Endothelial cell of umbilical vein (primary cell): ENCODE measurements around the gene CAPN15. TPM values are rescaled to one million over a fixed set of nuclear protein-coding genes. Genes with fewer than 3 reads are reported as not detected.

Experiments
- BruUV-seq: library from RNA; stranded (reverse); fragments of 400-500 nt; replicated peaks from 2 replicates; lab custom pipeline; 2021; lab: Mats Ljungman, UMichigan
- CTCF ChIA-PET: fragments of 300-600, 350-600 bp; sonication (Branson Sonifier 250); formaldehyde crosslinking; loops from one replicate; lab custom pipeline; 2021; ENCODE audit warnings: antibody characterized with exemption, inconsistent platforms; lab: Charles Lee
- POLR2A ChIA-PET: fragments of 300-600, 350-600 bp; sonication (Branson Sonifier 250); formaldehyde crosslinking; loops from one replicate; lab custom pipeline; 2021; ENCODE audit warnings: antibody characterized with exemption, inconsistent platforms; lab: Charles Lee
- DNase-seq: peaks from one replicate; pipeline ENCODE4 v3.0.0-alpha.2; 2011; ENCODE audit warnings: low read depth, low spot score
- FAIRE-seq: peaks from 2 replicates; lab custom pipeline; 2011; peaks lifted over from hg19 to GRCh38; lab: Jason Lieb, UNC
- H2AFZ ChIP-seq: 2 replicates; pipeline ENCODE4 v1.6.0; 2012; ENCODE audit warnings: low read depth, low read length, control low read depth, inconsistent platforms
- H3K27ac ChIP-seq: 2 replicates; pipeline ENCODE4 v1.5.1; 2011; ENCODE audit warnings: low read depth, mild to moderate bottlenecking, control low read depth, low read length, moderate library complexity; ENCODE audit not compliant: insufficient read depth
- H3K27me3 ChIP-seq, 2 experiments: 2 replicates each; pipeline versions ENCODE4 v1.6.0 to v1.6.1; 2011; ENCODE audit warnings: low read length in 2 of 2, mixed read lengths in 1 of 2; ENCODE audit not compliant: control insufficient read depth in 2 of 2, insufficient read depth in 2 of 2
- H3K36me3 ChIP-seq, 2 experiments: 2 replicates in 1 of 2; 3 replicates in 1 of 2; pipeline ENCODE4 v1.5.1; 2011; ENCODE audit warnings: low read length in 2 of 2, mild to moderate bottlenecking in 1 of 2, moderate library complexity in 1 of 2; ENCODE audit not compliant: control insufficient read depth in 2 of 2, insufficient read depth in 2 of 2; ENCODE audit errors: extremely low read depth in 1 of 2
- H3K4me1 ChIP-seq: 3 replicates; pipeline ENCODE4 v1.5.1; 2011; ENCODE audit warnings: mild to moderate bottlenecking, low read length; ENCODE audit not compliant: control insufficient read depth, insufficient read depth; ENCODE audit errors: extremely low read depth
- H3K4me2 ChIP-seq: 2 replicates; pipeline ENCODE4 v1.6.1; 2011; ENCODE audit warnings: low read length, control low read depth, mixed read lengths; ENCODE audit not compliant: insufficient read depth
- H3K4me3 ChIP-seq, 3 experiments: fragments of 200-600 bp in 1 of 3; sonication (generic), shearing (Covaris generic) in 1 of 3; replicated peaks in 1 of 3; 2 replicates each; pipeline ENCODE4 v1.5.1; 2011 to 2016; ENCODE audit warnings: control low read depth in 3 of 3, low read length in 3 of 3, mild to moderate bottlenecking in 2 of 3, inconsistent platforms in 1 of 3, low read depth in 1 of 3, moderate library complexity in 1 of 3; ENCODE audit not compliant: insufficient read depth in 1 of 3
- H3K79me2 ChIP-seq: 2 replicates; pipeline ENCODE4 v1.6.0; 2012; ENCODE audit warnings: low read length, inconsistent platforms; ENCODE audit not compliant: control insufficient read depth, insufficient read depth
- H3K9ac ChIP-seq: replicated peaks from 2 replicates; pipeline ENCODE3; 2011; ENCODE audit warnings: low read length, control low read depth; ENCODE audit not compliant: insufficient read depth; ENCODE audit errors: extremely low read depth
- H3K9me1 ChIP-seq: replicated peaks from 3 replicates; pipeline ENCODE4 v1.6.0; 2011; ENCODE audit warnings: mild to moderate bottlenecking, low read length; ENCODE audit not compliant: control insufficient read depth, insufficient read depth; ENCODE audit errors: extremely low read depth
- H3K9me3 ChIP-seq: replicated peaks from 2 replicates; pipeline ENCODE4 v1.5.1; 2012; ENCODE audit warnings: low read length, inconsistent platforms; ENCODE audit not compliant: control insufficient read depth, insufficient read depth
- H4K20me1 ChIP-seq: replicated peaks from 2 replicates; pipeline ENCODE3; 2011; ENCODE audit warnings: mild to moderate bottlenecking, low read length; ENCODE audit not compliant: control insufficient read depth, insufficient read depth; ENCODE audit errors: extremely low read depth
- EZH2 ChIP-seq: IDR thresholded peaks from 2 replicates; pipeline ENCODE4 v1.6.1; 2012; ENCODE audit warnings: borderline replicate concordance, low read depth, mild to moderate bottlenecking, moderate library complexity, low read length, inconsistent platforms; ENCODE audit not compliant: severe bottlenecking
- FOS ChIP-seq: IDR thresholded peaks from 2 replicates; pipeline ENCODE4 v1.6.1; 2011; ENCODE audit warnings: mild to moderate bottlenecking, low read length, moderate library complexity, borderline replicate concordance; ENCODE audit not compliant: insufficient read depth
- GATA2 ChIP-seq: IDR thresholded peaks from 2 replicates; pipeline ENCODE4 v1.7.0; 2011; ENCODE audit warnings: low read depth, mild to moderate bottlenecking, moderate library complexity, mixed read lengths, low read length; ENCODE audit not compliant: insufficient read length, insufficient read depth
- JUN ChIP-seq: IDR thresholded peaks from 2 replicates; pipeline ENCODE4 v1.6.1; 2011; ENCODE audit warnings: borderline replicate concordance, low read depth; ENCODE audit not compliant: insufficient read length, insufficient read depth
- MYC ChIP-seq: IDR thresholded peaks from one replicate; pipeline ENCODE4 v1.6.1; 2011; ENCODE audit warnings: mild to moderate bottlenecking, low read depth, low read length
- POLR2A ChIP-seq: IDR thresholded peaks from 2 replicates; pipeline ENCODE4 v1.6.1; 2012; ENCODE audit warnings: low read depth, mild to moderate bottlenecking, control low read depth, low read length
- POLR2AphosphoS5 ChIP-seq: IDR thresholded peaks from 2 replicates; pipeline ENCODE4 v1.6.1; 2012; ENCODE audit warnings: low read depth, mild to moderate bottlenecking, control low read depth, low read length, moderate library complexity; ENCODE audit not compliant: insufficient read depth
- dilution Hi-C: fragments of 300-500 bp; cut with MboI; formaldehyde crosslinking; loops from one replicate; pipeline ENCODE4 v1.15.0; 2019; ENCODE audit warnings: low sequenced_read_pairs; ENCODE audit not compliant: extremely low pct_ligation_motif_present
- intact Hi-C: fragments of 100-400 bp; cut with micrococcal nuclease; formaldehyde crosslinking; loops from one replicate; pipeline ENCODE4 v1.10.0; 2022
- polyA plus RNA-seq, 4 experiments: library from polyadenylated mRNA; depleted of rRNA in 3 of 4; stranded (reverse) in 3 of 4; unstranded in 1 of 4; fragments of >200 nt; gene quantifications; 2 replicates each; pipeline versions ENCODE4 v1.2.1 to v1.2.3, GENCODE V29; 2011 to 2012; ENCODE audit warnings: missing spikeins in 1 of 4
- total RNA-seq: library from RNA; stranded (reverse); gene quantifications from 2 replicates; pipeline ENCODE4 v1.2.3, GENCODE V29; 2021
- TF ChIP-seq, protein P1 (sequence below), 2 donors: IDR thresholded peaks; 1 replicate in 1 of 2; 2 replicates in 1 of 2; pipeline ENCODE4 v1.5.1; 2011; ENCODE audit warnings: low read length in 2 of 2, mild to moderate bottlenecking in 2 of 2, moderate library complexity in 2 of 2, control low read depth in 1 of 2, inconsistent platforms in 1 of 2, low read depth in 1 of 2; ENCODE audit not compliant: insufficient read depth in 1 of 2; ENCODE audit errors: extremely low read depth in 1 of 2
- TF ChIP-seq, protein P2 (sequence below): IDR thresholded peaks from 2 replicates; pipeline ENCODE4 v1.6.1; 2011; ENCODE audit not compliant: insufficient read depth, insufficient read length

Gene CAPN15
- total and polyA plus RNA-seq, 2 donors (not counting 3 experiments of a cell fraction or from before 2014, with no cell fraction given), result 33.9 to 65.0 TPM

DNA sequence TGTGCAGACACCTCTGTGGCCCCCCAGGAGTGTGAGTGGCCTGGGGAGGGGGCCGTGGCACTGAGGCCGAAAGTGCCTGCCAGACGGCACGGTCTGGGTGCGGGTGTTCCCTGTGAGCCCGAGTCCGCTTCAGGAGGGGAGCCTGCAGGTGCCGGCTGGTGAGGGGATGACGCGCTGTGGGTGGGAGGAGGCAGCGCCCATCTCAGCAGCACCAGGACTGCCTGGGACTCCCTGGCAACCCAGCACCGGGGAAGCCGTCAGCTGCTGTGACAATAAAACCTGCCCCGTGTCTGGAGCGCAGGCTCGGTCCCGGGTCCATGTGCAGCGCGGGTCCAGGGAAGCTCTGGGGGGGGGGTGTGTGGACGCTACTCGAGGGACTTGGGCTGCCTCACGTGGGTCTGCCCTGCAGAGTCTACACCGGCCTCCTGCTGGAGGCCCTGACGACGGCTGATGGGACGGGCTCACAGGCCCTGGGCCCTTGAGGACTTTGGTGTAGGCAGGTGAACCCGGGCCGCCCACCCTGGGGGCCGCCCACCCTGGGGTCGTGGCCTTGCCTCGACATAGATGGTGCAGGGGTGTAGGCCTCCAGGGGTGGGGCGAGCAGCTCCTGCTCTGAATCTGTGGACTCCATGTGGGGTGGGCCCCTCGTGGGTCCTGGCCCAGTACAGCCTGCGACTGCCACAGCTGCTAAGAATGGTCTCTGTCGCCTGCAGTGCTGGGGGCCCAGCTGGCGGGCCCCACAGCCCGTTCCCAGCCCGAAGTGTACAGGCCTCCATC is 56.5 kb downstream of the CAPN15 start:
- Histone ChIP-seq H3K27me3 (no peaks in the 10 kb centered on the region), H3K9ac (no peak overlapping the region), H3K79me2 (peaks cover 4% of the 10 kb centered on the region), H4K20me1 (no peaks in the 10 kb centered on the region), H3K4me3 (no peak overlapping the region), H2AFZ (no peak overlapping the region), H3K9me1 (no peaks in the 10 kb centered on the region), H3K4me1 (peaks cover 8% of the 10 kb centered on the region), H3K4me2 (no peak overlapping the region), H3K36me3 (no peaks in the 10 kb centered on the region), H3K27ac (no peak overlapping the region), H3K9me3 (no peaks in the 10 kb centered on the region)
- CTCF ChIA-PET, result no interaction called here
- POLR2A ChIA-PET, result no interaction called here
- dilution Hi-C loops (no loop called here), intact Hi-C loops (no loop called here)
- DNase-seq (no peak), FAIRE-seq (no peak)
- no TSS peak for BruUV-seq
- TF ChIP-seq POLR2A (no peak), POLR2AphosphoS5 (no peak), MYC (no peak), JUN (no peak), GATA2 (no peak), FOS (no peak), EZH2 (no peak)
- TF ChIP-seq, protein P1, sequence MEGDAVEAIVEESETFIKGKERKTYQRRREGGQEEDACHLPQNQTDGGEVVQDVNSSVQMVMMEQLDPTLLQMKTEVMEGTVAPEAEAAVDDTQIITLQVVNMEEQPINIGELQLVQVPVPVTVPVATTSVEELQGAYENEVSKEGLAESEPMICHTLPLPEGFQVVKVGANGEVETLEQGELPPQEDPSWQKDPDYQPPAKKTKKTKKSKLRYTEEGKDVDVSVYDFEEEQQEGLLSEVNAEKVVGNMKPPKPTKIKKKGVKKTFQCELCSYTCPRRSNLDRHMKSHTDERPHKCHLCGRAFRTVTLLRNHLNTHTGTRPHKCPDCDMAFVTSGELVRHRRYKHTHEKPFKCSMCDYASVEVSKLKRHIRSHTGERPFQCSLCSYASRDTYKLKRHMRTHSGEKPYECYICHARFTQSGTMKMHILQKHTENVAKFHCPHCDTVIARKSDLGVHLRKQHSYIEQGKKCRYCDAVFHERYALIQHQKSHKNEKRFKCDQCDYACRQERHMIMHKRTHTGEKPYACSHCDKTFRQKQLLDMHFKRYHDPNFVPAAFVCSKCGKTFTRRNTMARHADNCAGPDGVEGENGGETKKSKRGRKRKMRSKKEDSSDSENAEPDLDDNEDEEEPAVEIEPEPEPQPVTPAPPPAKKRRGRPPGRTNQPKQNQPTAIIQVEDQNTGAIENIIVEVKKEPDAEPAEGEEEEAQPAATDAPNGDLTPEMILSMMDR (IDR thresholded peaks at IDR 0.05; ENCODE audit: extremely low read depth in 1 of 2, insufficient read depth in 1 of 2, low read depth in 1 of 2, low read length in 2 of 2), result no peak
- TF ChIP-seq, protein P2, sequence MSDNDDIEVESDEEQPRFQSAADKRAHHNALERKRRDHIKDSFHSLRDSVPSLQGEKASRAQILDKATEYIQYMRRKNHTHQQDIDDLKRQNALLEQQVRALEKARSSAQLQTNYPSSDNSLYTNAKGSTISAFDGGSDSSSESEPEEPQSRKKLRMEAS, result no peak
